ENCODE data around the gene CEP85L. TPM values are rescaled to one million over a fixed set of nuclear protein-coding genes. Genes with fewer than 3 reads are reported as not detected.

The CEP85L gene
- total and polyA plus RNA-seq, 2 of the 13 experiments (the other 11 are each of a cell fraction or from before 2014, with no cell fraction given), result 0.44 to 1.7 TPM

- H2AFZ ChIP-seq (ENCODE audit: low read length), result no peak overlapping the region
- no peaks in the 10 kb centered on the region for H3K27me3 ChIP-seq (ENCODE audit: control insufficient read depth in 1 of 2, insufficient read depth in 2 of 2, low read length in 2 of 2)
- in situ Hi-C loops (cut with HindIII; ENCODE audit: extremely low pct_ligation_motif_present, low pct_unique_long_range_greater_than_20kb), result loop anchor here (5.0 kb wide), 1 partner anchor 225 kb away; no protein-coding TSS in a partner anchor
- DNase-seq (ENCODE audit: low spot score) (no peak), ATAC-seq (no peak), FAIRE-seq (no peak)
- ChIA-PET POLR2A (no interaction called here), CTCF (ENCODE audit: low intra/inter-chr PET ratio, low total read pairs) (interaction anchor here (1.2 to 2.8 kb wide), 2 partner anchors 98 to 223 kb away, joined by 4 to 26 read pairs; no protein-coding TSS in a partner anchor)
- H3K4me2 ChIP-seq (ENCODE audit: low read depth, low read length), result no peak overlapping the region
- H3K79me2 ChIP-seq (ENCODE audit: insufficient read depth, low read length), result no peaks in the 10 kb centered on the region
- no peaks in the 10 kb centered on the region for H3K4me1 ChIP-seq (ENCODE audit: insufficient read depth, low read length)
- BruUV-seq (replicated peaks), result no TSS peak
- TF ChIP-seq ZC3H4 (CRISPR knock-in tag; IDR thresholded peaks at IDR 0.05; ENCODE audit: borderline replicate concordance) (no peak), PREB (CRISPR knock-in tag; IDR thresholded peaks at IDR 0.05) (no peak), ZNF12 (CRISPR knock-in tag; IDR thresholded peaks at IDR 0.05) (no peak)
- no peak overlapping the region for H3K4me3 ChIP-seq (replicated peaks in 1 of 3; ENCODE audit: insufficient read depth in 1 of 3, low read depth in 2 of 3, low read length in 3 of 3)
- intact Hi-C loops (cut with micrococcal nuclease; ENCODE audit: unreplicated experiment), result loop anchor here (2.0 kb wide), 1 partner anchor 667 kb away; no protein-coding TSS in a partner anchor
- H3K36me3 ChIP-seq (replicated peaks in 1 of 2; ENCODE audit: control insufficient read depth in 1 of 2, insufficient read depth in 2 of 2, low read length in 2 of 2), result no peaks in the 10 kb centered on the region
- WGBS (ENCODE audit: low lambda C conversion rate), result 54% methylated on average over 1 of the region's 1 CpG
- no peak overlapping the region for H3K9ac ChIP-seq (ENCODE audit: insufficient read depth, low read depth, low read length)
- H4K20me1 ChIP-seq (ENCODE audit: insufficient read depth, low read length), result no peaks in the 10 kb centered on the region
- no peaks in the 10 kb centered on the region for H3K9me3 ChIP-seq (ENCODE audit: low read length)
- H3K27ac ChIP-seq (ENCODE audit: extremely low read length, insufficient read depth, low read length), result no peak overlapping the region
Measured at GRCh38 chr6:118507636-118508035, 143.8 kb downstream of the CEP85L start.

DNA sequence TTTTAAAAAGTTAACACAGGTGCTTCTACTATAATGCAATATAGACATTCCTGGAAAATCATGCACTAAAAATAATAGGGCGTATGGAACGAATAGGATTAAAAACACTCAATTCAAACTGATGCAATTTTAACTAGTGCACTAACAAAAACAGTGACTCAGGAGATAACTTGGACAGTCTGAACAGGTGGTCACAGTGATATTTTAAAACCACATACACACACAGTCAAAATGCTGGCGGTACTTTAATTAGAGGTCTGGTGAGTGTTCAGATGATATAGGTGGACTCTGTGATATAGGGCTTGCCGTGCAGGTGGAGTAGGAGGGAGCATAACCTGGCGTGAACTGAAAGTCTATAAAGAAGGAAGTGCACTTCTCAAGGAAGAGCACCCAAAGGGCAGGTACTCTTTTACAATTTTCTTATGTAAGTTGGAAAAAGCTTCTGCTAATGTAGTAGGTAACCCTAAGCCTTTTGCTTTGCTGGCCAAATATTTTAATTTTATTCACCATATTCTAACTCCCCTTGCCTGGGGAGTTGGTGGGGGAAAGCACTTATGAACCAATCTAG, 145.2 kb downstream of the CEP85L start:
- Histone ChIP-seq H3K9ac (ENCODE audit: insufficient read depth, low read depth, low read length) (no peak overlapping the region), H3K9me3 (ENCODE audit: low read length) (no peaks in the 10 kb centered on the region), H3K4me3 (replicated peaks in 1 of 3; ENCODE audit: insufficient read depth in 1 of 3, low read depth in 2 of 3, low read length in 3 of 3) (no peak overlapping the region), H3K4me2 (ENCODE audit: low read depth, low read length) (no peak overlapping the region), H4K20me1 (ENCODE audit: insufficient read depth, low read length) (no peaks in the 10 kb centered on the region), H3K27ac (ENCODE audit: extremely low read length, insufficient read depth, low read length) (no peak overlapping the region), H3K4me1 (ENCODE audit: insufficient read depth, low read length) (no peaks in the 10 kb centered on the region), H3K27me3 (ENCODE audit: control insufficient read depth in 1 of 2, insufficient read depth in 2 of 2, low read length in 2 of 2) (no peaks in the 10 kb centered on the region), H2AFZ (ENCODE audit: low read length) (no peak overlapping the region), H3K79me2 (ENCODE audit: insufficient read depth, low read length) (no peaks in the 10 kb centered on the region), H3K36me3 (replicated peaks in 1 of 2; ENCODE audit: control insufficient read depth in 1 of 2, insufficient read depth in 2 of 2, low read length in 2 of 2) (no peaks in the 10 kb centered on the region)
- TF ChIP-seq, protein P1, sequence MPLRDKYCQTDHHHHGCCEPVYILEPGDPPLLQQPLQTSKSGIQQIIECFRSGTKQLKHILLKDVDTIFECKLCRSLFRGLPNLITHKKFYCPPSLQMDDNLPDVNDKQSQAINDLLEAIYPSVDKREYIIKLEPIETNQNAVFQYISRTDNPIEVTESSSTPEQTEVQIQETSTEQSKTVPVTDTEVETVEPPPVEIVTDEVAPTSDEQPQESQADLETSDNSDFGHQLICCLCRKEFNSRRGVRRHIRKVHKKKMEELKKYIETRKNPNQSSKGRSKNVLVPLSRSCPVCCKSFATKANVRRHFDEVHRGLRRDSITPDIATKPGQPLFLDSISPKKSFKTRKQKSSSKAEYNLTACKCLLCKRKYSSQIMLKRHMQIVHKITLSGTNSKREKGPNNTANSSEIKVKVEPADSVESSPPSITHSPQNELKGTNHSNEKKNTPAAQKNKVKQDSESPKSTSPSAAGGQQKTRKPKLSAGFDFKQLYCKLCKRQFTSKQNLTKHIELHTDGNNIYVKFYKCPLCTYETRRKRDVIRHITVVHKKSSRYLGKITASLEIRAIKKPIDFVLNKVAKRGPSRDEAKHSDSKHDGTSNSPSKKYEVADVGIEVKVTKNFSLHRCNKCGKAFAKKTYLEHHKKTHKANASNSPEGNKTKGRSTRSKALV (CRISPR knock-in tag; IDR thresholded peaks at IDR 0.05), result no peak
- TF ChIP-seq KDM4B (CRISPR knock-in tag; IDR thresholded peaks at IDR 0.05), result no peak
- in situ Hi-C loops (cut with HindIII; ENCODE audit: extremely low pct_ligation_motif_present, low pct_unique_long_range_greater_than_20kb), result loop anchor here (5.0 kb wide), 1 partner anchor 224 kb away; no protein-coding TSS in a partner anchor
- ATAC-seq, result no peak
- DNase-seq (ENCODE audit: low spot score), result no peak
- POLR2A ChIA-PET, result no interaction called here
- intact Hi-C loops (cut with micrococcal nuclease; ENCODE audit: unreplicated experiment), result no loop called here
- 64% methylated on average over 5 of the region's 5 CpGs for WGBS (ENCODE audit: low lambda C conversion rate)
- no TSS peak for BruUV-seq (replicated peaks)
- CTCF ChIA-PET (ENCODE audit: low intra/inter-chr PET ratio, low total read pairs), result no interaction called here
- no peak for FAIRE-seq

Data from HepG2 (cell line).